HG03103 (cell line): ENCODE data around the gene WDTC1.

Experiments used
- ATAC-seq: cut with Tn5 transposase; IDR thresholded peaks from one replicate; pipeline ENCODE4 v1.9.1; 2021; ENCODE audit warnings: low read depth; ENCODE audit not compliant: unreplicated experiment

WDTC1 gene

GRCh38 chr1:27300341-27301051 lies 66.1 kb downstream of the WDTC1 start:
- no peak for ATAC-seq

DNA sequence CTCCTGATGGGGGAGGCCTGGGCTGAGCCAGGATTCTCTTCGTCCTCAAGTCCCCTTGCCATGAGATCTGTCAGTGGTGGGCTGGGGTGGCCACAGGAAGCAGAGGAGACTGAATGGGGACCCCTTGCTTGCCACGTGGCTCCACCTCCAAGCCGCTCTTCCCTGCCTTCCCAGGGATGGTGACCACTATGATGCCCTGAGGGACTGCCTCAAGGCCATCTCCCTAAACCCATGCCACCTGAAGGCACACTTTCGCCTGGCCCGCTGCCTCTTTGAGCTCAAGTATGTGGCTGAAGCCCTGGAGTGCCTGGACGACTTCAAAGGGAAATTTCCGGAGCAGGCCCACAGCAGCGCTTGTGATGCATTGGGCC lies 66.6 kb downstream of the WDTC1 start:
- ATAC-seq: no peak

DNA sequence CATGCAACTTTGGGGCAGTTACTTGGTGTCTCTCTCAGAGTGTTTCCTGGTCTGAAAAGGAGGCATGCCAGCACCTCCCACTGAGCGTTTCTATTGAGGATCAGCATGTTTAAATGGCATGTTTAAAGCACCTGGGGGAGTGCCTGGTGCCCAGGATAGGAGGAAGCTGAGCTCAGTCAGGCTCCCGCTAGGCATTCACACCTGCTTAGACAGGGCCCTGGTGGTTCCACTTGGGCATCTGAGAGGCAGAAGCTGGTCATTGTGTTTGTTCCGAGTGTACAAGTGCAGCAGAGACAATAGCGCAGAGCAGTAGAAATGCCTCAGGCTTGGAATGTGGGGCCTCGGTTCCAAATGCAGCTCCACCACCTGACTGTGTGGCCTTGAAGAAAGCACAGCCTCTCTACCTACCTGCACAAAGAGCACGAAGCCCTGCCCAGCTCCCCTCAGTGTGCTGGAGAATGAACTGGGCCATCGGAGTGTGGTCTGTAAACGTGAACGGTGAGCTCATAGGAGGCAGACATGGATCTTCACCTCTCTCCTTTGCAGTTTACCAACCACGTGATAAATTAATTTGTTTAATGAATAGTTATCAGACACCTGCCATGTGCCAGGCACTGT lies 67.3 kb downstream of the WDTC1 start:
- no peak for ATAC-seq

DNA sequence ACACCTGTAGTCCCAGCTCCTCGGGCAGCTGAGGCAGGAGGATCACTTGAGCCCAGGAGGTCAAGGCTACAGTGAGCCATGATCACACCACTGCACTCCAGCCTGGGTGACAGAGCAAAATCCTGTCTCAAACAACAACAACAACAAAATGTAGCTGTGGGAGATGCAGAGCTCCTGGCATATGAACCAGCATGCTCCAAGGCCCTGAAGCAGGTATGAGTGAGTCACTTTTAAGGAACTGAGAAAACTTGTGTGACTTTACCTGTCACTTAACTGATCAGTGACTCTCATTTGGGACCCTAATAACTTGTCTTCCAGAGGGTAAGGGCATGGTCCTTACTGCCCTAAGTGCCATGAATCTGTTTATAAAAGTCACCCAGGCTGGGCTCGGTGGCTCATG lies 68.2 kb downstream of the WDTC1 start:
- no peak for ATAC-seq

- no peak for ATAC-seq
These were observed 69.1 kb downstream of the WDTC1 start for GRCh38 chr1:27303509-27303908.

DNA sequence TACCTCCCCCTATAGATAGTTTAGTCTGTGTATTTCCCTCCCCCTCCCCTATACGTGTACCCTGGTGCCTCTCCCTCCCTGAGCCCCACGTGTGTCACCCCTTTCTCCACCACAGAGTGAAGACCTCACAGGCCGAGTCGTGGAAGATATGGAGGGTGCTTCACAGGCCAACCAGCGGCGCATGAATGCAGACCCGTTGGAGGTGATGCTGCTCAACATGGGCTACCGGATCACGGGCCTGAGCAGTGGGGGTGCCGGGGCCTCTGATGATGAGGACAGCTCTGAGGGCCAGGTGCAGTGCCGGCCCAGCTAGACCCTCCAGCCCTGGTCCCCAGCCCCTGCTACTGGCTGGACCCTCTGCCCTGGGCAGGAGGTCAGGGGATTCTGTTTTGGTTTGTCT lies 71.6 kb downstream of the WDTC1 start:
- ATAC-seq: no peak

DNA sequence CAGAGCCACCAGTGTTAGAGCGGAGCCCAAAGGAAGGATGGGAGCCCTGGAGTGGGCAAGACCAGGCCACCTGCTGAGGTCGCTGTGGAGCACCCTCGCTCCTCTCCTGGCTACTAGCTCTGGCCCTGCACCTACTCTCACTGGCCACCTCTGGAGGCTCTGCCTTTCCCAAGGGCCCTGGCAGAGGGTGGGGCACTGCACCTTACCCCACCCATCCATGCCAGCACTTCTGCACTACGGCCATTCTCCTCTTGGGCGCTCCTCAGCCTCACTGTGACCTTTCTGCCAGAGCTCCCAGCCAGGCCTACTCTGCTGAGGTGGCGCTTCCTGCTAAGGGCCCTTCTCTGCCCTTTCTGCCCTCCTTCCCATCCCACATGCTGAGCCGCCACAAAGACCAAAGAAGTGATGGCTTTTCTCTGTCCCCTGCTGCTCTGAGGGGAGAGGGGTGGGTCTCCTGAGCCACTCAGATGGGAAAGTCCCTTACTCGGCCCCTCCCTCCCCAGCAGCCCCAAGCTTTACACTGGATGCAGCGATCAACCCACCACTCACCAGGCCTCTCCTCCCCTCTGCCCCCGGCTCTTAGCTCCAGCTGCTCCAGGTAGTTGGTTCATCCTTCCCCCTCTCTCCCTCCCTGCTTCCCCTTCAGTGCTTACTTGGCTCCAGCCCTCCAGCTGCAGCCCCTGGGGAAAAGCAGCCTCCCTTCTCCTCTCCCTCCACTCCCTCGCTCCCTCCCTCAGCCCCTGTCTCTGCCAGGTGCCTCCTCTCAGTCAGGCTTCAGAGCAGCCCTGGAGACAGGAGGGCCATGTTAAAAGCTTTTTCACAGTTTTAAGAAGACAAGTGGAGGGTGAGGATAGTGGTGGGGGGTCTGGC lies 72.7 kb downstream of the WDTC1 start:
- no peak for ATAC-seq

DNA sequence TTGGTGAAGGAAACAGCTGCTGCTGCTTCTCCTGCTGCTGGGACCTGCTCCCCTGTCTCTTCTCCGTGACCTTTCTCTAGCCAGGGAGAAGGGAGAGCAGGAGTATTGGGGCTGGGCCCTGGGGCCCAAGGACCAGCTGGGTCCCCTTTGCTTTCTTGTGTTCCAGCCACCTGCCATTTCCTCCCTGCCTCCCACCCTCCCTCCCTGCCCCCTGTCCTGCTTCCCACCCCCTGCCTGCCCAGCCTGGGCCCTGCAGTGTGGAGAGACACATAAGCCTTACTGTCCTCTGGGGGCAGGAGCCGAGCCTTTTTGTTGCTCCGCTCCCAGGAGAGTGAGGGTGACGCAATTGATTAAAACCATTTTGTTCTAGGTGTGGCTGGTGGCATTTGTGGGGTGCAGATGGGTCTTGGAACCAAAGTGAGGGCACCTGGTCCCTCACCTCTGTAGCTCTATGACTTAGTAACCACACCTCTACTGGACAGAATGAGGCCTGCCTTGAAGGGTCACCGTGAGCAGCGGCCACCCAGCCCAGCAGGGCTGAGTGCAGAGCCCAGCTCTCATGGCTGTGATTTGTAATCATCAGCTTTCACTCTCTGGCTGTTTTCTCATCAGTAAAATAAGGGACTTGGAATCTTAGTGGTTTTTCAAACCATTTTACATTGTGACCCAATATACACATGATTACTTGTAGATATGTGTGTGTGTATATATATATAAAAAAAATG lies 73.6 kb downstream of the WDTC1 start:
- ATAC-seq: no peak

- ATAC-seq: no peak
These were observed 79.7 kb downstream of the WDTC1 start for GRCh38 chr1:27314169-27314568.

GRCh38 chr1:27314737-27315136 lies 80.3 kb downstream of the WDTC1 start:
- ATAC-seq: no peak

DNA sequence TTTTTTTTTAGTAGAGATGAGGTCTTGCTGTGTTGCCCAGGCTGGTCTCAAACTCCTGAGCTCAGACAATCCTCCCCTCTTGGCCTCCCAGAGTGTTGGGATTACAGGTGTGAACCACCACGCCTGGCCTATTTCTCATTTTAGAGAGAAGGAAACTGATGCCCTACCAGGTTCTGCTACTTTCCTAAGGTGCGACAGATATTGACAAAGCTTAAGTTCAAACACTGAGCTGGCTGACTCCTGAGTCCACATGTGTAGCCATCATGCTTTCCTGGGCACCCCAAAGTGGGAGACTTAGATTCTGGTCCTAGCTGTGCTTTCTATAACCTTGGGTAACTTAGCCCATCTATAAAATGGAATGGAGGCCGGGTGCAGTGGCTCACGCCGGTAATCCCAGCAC lies 82.4 kb downstream of the WDTC1 start:
- no peak for ATAC-seq

DNA sequence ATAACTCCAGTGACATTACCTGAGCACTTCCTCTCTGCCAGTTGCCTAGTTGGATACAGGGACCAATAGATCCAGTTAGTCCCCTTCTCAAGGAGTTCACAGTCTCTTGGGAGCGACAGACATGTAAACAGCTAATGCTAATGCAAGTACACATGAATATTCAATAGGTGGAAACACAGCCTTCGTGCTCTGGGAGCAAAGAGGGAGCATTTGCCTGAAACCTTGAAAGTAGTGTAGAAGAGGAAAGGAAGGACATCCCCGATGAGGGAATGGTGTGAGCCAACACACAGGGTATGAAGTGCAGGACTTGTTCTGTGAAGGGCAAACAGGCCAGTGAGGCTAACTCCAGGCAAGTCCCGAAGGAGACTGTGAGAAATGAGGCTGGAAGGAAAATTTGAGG lies 83.7 kb downstream of the WDTC1 start:
- ATAC-seq: no peak

DNA sequence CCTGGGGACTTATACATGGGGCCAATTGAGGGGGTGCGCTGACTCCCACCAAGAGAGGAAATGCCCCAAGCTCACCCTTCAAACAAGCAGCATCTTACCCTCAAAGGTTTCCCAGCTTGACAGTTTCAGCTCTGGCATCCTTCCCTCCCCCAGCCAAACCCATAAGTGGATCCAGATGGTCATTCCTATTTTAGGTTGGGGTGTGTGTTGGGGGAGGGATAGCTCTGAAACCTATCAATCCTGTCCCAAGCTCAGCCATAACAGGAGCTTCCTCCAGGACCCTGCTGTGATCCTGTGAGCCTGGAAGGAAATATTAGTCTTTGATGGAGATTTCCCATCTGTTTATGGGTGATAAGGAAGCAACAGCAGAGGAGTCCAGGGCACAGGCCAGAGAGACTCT lies 84.2 kb downstream of the WDTC1 start:
- no peak for ATAC-seq

DNA sequence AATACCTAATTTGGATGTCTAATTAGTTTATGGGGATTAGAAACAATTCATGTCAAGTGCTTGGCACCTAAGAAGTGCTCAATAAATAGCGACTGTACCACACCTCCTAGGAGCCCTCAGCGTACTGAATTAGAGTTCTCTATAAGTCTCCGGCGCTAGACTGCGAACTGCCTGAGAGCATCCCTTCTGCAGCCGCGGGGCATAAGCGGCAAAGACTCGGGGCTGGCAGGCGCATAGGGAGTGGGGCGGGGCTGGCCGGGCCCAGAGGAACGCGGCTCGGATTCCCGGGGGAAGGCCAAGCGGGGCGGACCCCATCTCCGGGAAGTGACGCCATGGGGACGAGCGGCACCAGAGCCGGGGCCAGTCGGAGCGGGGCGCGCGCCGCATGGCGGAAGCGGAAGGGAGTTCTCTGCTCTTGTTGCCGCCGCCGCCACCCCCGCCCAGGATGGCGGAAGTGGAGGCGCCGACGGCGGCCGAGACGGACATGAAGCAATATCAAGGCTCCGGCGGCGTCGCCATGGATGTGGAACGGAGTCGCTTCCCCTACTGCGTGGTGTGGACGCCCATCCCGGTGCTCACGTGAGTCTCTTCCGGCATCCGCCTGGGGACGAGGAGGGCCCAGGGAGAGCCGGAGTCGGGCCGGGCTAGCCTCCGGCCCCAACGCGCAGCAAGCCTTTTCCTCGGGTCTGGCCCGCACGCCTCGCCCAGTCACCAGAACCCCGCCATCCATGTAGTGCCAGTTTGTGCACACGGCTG lies 87.6 kb downstream of the WDTC1 start, which contains the start of gene TMEM222:
Gene TMEM222 (plus strand): TSS at position 351 of the 756 bp plus-strand sequence. CDS start 35 bp downstream, at position 386.
- ATAC-seq: peak; percentile 88

GRCh38 chr1:27322569-27323240 lies 88.3 kb downstream of the WDTC1 start:
- ATAC-seq: no peak

DNA sequence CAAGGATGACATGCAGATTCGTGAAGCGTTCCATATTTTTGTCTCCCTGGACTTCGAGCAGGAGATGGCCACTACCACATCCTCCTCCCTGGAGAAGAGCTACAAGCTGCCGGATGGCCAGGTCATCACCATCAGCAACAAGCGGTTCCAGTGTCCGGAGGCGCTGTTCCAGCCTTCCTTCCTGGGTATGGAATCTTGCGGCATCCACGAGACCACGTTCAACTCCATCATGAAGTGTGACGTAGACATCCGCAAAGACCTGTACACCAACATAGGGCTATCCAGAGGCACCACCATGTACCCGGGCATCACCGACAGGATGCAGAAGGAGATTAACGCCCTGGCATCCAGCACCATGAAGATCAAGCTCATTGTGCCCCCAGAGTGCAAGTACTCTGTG lies 90.9 kb downstream of the WDTC1 start:
- no peak for ATAC-seq

DNA sequence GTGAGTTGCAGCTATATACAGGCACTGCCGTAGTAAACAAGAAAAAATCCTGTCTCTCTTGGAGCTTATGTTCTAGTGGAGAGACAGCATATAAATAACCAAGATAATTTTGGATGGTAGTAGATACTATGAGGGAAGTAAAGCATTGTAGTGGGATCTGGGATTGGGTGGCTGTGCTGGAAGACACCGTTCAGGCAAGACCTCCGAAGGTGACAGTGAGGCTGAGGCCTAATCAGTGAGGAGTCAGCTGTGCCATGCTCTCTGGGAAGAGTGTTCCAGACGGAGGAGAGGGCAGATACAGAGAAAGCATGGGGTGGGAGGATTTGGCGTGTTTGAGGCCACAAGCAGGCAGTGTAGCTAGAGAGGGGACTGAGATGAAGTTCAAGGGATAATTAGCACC lies 93.5 kb downstream of the WDTC1 start:
- ATAC-seq: no peak

DNA sequence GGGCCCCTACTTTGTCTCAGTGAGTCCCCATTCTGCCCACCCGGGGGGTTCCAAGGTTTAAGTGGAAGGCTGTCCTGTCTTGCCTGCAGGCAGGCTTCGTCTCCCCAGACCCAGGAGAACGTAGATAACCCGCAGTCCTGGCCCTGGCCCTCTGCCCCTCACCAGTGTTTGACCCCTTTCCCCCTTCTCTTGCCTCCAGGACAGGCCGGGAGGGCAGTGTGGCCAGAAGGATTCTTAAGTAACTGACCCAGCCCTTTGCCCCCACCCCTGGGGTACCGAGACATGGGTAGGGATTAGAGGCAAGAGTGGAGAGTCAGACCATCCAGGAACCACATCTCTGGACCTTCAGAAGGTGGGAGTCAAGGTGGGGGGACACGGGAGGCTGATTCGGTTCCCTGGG lies 96.4 kb downstream of the WDTC1 start:
- ATAC-seq: no peak

DNA sequence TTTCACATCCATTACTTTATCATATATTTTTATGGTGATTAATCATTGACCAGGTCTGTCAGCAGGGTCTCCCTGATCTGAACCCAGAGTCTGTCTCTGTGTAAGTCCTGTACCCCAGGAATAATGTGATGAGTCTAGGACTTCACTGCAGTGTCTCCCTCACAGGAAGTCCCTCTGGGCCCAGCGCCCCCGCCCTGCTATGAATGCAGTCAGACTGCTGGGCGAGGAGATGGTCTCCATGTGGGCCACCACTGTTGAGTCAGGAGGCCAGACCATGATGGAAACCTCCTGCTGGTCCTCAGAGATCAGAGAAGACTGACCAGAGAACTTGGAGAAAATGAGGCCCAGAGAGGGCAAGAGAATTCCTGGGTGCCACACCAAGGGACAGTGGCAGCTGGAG lies 97.0 kb downstream of the WDTC1 start:
- ATAC-seq: no peak

DNA sequence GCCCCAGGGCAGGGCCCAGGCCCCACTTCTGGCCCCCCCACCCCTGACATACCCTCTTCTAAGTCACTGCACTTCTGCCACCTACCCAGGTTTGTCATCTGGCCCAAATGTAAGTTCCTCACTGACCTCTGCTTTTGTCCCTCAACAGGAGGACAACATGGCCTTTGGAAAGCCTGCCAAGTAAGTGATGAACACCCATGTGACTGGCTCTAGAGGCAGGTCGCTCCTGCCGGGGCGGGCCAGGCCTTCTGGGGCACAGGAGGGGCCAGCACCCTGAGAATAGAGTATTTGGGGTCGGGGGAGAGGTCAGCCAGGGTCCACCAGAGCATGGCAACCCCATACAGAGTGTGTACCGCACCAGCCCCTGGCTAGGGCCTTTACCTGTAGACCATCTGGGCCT lies 97.5 kb downstream of the WDTC1 start:
- ATAC-seq: no peak
